ENCODE measurements around the gene ZBTB7C. TPM values are rescaled to one million over a fixed set of nuclear protein-coding genes. Genes with fewer than 3 reads are reported as not detected.

The ZBTB7C gene
- polyA plus RNA-seq, 1 of the 3 experiments (the other 2 are of a cell fraction), result 0.05 TPM

GRCh38 chr18:48106976-48107781 is 302.0 kb downstream of the ZBTB7C start:
- H3F3A ChIP-seq (replicated peaks; ENCODE audit: insufficient read depth), result no peaks in the 10 kb centered on the region
- H3K4me2 ChIP-seq, result no peak overlapping the region
- H3K9ac ChIP-seq, result no peak overlapping the region
- ChIA-PET POLR2A (no interaction called here), CTCF (interaction anchor here (0.6 to 3.1 kb wide), 6 partner anchors 16 to 74 kb away, joined by 3 to 9 read pairs (median 4); no protein-coding TSS in a partner anchor)
- TF ChIP-seq RCOR1 (IDR thresholded peaks at IDR 0.05; ENCODE audit: low read length), result peak; percentile 40; the same call in 1 of the 2 replicates
- TF ChIP-seq TEAD4 (IDR thresholded peaks at IDR 0.05; ENCODE audit: borderline replicate concordance, insufficient read depth), result no peak
- TF ChIP-seq EP300 (IDR thresholded peaks at IDR 0.05; ENCODE audit: borderline replicate concordance in 1 of 2, low read depth in 1 of 2, low read length in 1 of 2), result peak in 1 of 2 experiments; percentile 84; a peak in 2 of 4 replicates
- peak; percentile 86 for TF ChIP-seq GATA2 (CRISPR knock-in tag; IDR thresholded peaks at IDR 0.05)
- H3K27ac ChIP-seq (ENCODE audit: low read depth in 2 of 2, low read length in 1 of 2), result peak overlapping the region in 1 of 2 experiments; percentile 43; a peak in 1 of 4 replicates
- no peaks in the 10 kb centered on the region for H3K9me2 ChIP-seq
- peaks cover 21% of the 10 kb centered on the region; the same call in 1 of the 2 replicates for H3K27me3 ChIP-seq (ENCODE audit: insufficient read depth)
- no peak overlapping the region for H2AFZ ChIP-seq (ENCODE audit: low read depth)
- no peaks in the 10 kb centered on the region for H3K36me3 ChIP-seq (replicated peaks in 1 of 2; ENCODE audit: control insufficient read depth in 1 of 2, insufficient read depth in 2 of 2, low read length in 1 of 2)
- no peak overlapping the region for H3K4me3 ChIP-seq (ENCODE audit: low read depth in 2 of 2, low read length in 1 of 2)
- 37% methylated on average over 8 of the region's 11 CpGs for WGBS (ENCODE audit: low lambda C conversion rate)
- no peaks in the 10 kb centered on the region for H4K20me1 ChIP-seq (ENCODE audit: insufficient read depth)
- H3K4me1 ChIP-seq (ENCODE audit: control insufficient read depth in 1 of 2, insufficient read depth in 2 of 2, low read depth in 1 of 2, low read length in 1 of 2), result peaks cover 0 to 41% of the 10 kb centered on the region in 2 experiments; a peak in 2 of 4 replicates
- no peaks in the 10 kb centered on the region for H3K9me3 ChIP-seq
- H3K79me2 ChIP-seq (ENCODE audit: insufficient read depth), result no peaks in the 10 kb centered on the region
- no peak for DNase-seq

- no peaks in the 10 kb centered on the region for H3F3A ChIP-seq (replicated peaks; ENCODE audit: insufficient read depth)
- no peak overlapping the region for H3K9ac ChIP-seq
- H4K20me1 ChIP-seq (ENCODE audit: insufficient read depth), result no peaks in the 10 kb centered on the region
- ChIA-PET CTCF (interaction anchor here (0.6 to 3.1 kb wide), 6 partner anchors 10 to 74 kb away, joined by 3 to 9 read pairs (median 4); no protein-coding TSS in a partner anchor), POLR2A (no interaction called here)
- H3K9me3 ChIP-seq, result no peaks in the 10 kb centered on the region
- no peak for DNase-seq
- no peak overlapping the region for H3K4me2 ChIP-seq
- H2AFZ ChIP-seq (ENCODE audit: low read depth), result no peak overlapping the region
- H3K4me3 ChIP-seq (ENCODE audit: low read depth in 2 of 2, low read length in 1 of 2), result no peak overlapping the region
- no peaks in the 10 kb centered on the region for H3K9me2 ChIP-seq
- H3K36me3 ChIP-seq (replicated peaks in 1 of 2; ENCODE audit: control insufficient read depth in 1 of 2, insufficient read depth in 2 of 2, low read length in 1 of 2), result no peaks in the 10 kb centered on the region
- H3K79me2 ChIP-seq (ENCODE audit: insufficient read depth), result no peaks in the 10 kb centered on the region
- H3K4me1 ChIP-seq (ENCODE audit: control insufficient read depth in 1 of 2, insufficient read depth in 2 of 2, low read depth in 1 of 2, low read length in 1 of 2), result peaks cover 0 to 40% of the 10 kb centered on the region in 2 experiments; a peak in 2 of 4 replicates
- no peak overlapping the region; a peak in 1 of 4 replicates for H3K27ac ChIP-seq (ENCODE audit: low read depth in 2 of 2, low read length in 1 of 2)
- 45% methylated on average over 1 of the region's 1 CpG for WGBS (ENCODE audit: low lambda C conversion rate)
- H3K27me3 ChIP-seq (ENCODE audit: insufficient read depth), result peaks cover 27% of the 10 kb centered on the region; the same call in 1 of the 2 replicates
- TF ChIP-seq JUND (IDR thresholded peaks at IDR 0.05), result no peak
- TF ChIP-seq EZH2phosphoT487 (IDR thresholded peaks at IDR 0.05; ENCODE audit: borderline replicate concordance, low read depth), result no peak
- TF ChIP-seq NRF1 (IDR thresholded peaks at IDR 0.05; ENCODE audit: low read depth, low read length), result no peak
- TF ChIP-seq REST (IDR thresholded peaks at IDR 0.05; ENCODE audit: low read depth, low read length), result no peak
- no peak for TF ChIP-seq USF1 (IDR thresholded peaks at IDR 0.05; ENCODE audit: borderline replicate concordance, low read depth)
- TF ChIP-seq YY1 (IDR thresholded peaks at IDR 0.05; ENCODE audit: low read depth), result no peak
- TF ChIP-seq MEF2A (IDR thresholded peaks at IDR 0.05; ENCODE audit: borderline replicate concordance, low read depth), result no peak
- no peak for TF ChIP-seq FOSL2 (IDR thresholded peaks at IDR 0.05; ENCODE audit: borderline replicate concordance, low read depth)
- no peak for TF ChIP-seq RXRA (IDR thresholded peaks at IDR 0.05; ENCODE audit: borderline replicate concordance, low read depth)
- no peak for TF ChIP-seq TEAD4 (IDR thresholded peaks at IDR 0.05; ENCODE audit: borderline replicate concordance, insufficient read depth)
- TF ChIP-seq EP300 (IDR thresholded peaks at IDR 0.05; ENCODE audit: borderline replicate concordance in 1 of 2, low read depth in 1 of 2, low read length in 1 of 2), result no peak
- no peak for TF ChIP-seq SIN3A (IDR thresholded peaks at IDR 0.05; ENCODE audit: borderline replicate concordance, low read depth, low read length)
- no peak for TF ChIP-seq TCF12 (IDR thresholded peaks at IDR 0.05)
- no peak for TF ChIP-seq CTCF (IDR thresholded peaks at IDR 0.05)
- TF ChIP-seq SMC3 (IDR thresholded peaks at IDR 0.05; ENCODE audit: low read depth, low read length), result no peak
- TF ChIP-seq MAX (IDR thresholded peaks at IDR 0.05; ENCODE audit: low read depth), result no peak
- no peak for TF ChIP-seq FOXJ3 (CRISPR knock-in tag; IDR thresholded peaks at IDR 0.05)
- TF ChIP-seq GABPA (IDR thresholded peaks at IDR 0.05; ENCODE audit: low read depth), result no peak
Observed at GRCh38 chr18:48106498-48106897, 302.7 kb downstream of the ZBTB7C start.

Data from SK-N-SH (cell line).